GM18505 (cell line): Measurements from ENCODE around the gene ERMN.

Experiments used
- ATAC-seq: cut with Tn5 transposase; IDR thresholded peaks from one replicate; pipeline ENCODE4 v1.9.1; 2021; ENCODE audit not compliant: unreplicated experiment
- POLR2A ChIP-seq: IDR thresholded peaks from 4 replicates; pipeline ENCODE4 v1.6.1; 2011; ENCODE audit warnings: borderline replicate concordance; ENCODE audit not compliant: insufficient read depth, insufficient read length; ENCODE audit errors: extremely low read depth

ERMN gene

DNA sequence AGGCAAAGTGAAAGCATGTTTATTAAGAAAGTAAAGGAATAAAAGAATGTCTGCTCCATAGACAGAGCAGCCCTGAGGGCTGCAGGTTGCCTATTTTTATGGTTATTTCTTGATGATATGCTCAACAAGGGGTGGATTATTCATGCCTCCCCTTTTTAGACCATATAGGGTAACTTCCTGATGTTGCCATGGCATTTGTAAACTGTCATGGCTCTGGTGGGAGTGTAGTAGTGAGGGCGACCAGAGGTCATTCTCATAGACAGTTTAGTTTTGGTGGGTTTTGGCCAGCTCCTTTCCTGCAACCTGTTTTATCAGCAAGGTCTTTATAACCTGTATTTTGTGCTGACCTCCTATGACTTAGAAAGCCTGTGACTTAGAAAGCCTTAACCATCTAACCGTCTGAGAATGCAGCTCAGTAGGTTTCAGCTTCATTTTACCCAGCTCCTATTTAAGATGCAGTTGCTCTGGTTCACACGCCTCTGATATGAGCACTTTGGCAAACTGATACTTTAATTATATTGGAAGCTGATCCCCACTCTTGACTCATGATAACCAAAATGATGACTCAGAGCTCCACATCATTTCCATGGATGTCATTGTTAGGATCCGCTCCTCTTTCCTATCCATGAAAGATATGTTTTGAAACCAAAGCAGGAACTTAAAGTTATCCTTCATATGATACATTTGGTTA is 14.5 kb upstream of the ERMN start:
- ATAC-seq, result no peak
- TF ChIP-seq POLR2A, result no peak

DNA sequence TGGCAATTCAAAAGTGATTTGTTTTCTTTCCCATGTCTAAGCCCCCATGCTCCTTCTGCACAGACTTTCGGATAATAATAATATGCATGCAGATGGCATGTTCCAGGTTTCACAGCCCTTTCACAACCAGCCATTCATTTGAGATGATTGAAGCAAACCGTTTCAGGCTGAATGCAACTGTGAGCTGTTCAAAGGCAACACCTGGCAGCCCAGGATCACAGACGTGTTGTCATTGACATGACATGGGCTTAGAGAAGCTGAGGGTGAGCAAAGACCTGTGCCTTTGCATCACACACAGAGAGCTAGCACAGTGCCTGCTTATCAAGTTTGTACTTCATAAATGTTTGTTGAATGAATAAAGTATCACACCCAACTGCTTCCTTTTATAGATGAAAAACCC is 12.4 kb upstream of the ERMN start:
- ATAC-seq, result no peak
- no peak for TF ChIP-seq POLR2A

DNA sequence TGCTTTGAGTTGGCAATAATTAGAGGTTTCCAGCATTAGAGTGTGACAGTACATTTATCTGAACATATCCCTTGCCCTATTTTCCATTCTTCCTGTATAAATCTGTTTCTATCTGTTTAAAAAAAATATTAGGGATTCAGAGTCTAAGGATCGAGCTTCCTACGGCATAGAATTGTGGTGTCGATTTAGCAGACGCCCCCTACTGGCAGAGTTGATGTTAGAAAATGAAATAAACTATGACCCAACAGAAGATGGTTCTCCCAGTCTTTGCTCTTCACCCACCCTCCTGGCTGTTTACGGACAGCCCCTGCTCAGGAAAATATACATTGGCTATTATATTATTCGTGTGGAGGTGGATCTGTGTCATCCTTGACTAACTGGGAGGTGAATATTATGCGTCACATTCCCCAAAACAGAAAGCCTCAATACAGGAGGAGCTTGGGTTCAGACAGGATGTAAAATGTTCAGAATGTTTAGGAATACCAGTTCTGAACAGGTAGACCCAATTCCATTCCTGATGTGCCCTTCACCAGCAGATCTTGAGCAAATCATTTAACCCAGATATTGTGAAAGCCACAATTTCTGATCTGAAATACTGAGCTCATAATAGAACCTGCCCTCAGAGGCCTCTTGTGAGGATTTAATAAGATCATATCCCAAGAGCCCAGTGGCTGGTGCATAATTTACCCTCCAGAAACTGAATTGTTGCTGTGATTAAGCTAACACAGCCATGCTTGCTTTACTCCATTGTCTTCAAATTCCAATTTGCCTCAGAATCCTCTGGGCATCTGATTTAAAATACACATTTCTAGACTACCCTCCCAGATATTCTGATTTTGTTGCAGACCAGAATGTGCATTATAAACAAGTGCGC is 10.8 kb upstream of the ERMN start:
- no peak for ATAC-seq
- no peak for TF ChIP-seq POLR2A

DNA sequence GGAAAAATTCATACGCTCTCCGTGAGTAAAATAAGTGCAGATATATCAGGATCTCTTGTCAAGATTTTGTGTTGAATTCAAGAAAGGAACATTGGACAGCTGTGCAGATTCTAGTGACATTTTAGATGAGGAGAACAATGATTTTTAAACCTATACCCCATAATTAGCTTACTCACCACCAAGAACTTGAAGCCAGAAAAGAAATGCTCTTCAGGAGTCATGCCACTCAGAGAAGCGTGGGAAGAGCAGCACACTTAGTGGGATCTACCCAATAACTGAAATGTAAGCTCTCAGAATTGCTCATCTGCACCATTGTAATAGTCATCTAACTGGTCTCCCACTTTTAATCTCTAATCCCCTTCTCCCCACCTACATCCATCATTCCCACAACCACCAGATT is 9.2 kb upstream of the ERMN start:
- ATAC-seq, result no peak
- TF ChIP-seq POLR2A, result no peak

DNA sequence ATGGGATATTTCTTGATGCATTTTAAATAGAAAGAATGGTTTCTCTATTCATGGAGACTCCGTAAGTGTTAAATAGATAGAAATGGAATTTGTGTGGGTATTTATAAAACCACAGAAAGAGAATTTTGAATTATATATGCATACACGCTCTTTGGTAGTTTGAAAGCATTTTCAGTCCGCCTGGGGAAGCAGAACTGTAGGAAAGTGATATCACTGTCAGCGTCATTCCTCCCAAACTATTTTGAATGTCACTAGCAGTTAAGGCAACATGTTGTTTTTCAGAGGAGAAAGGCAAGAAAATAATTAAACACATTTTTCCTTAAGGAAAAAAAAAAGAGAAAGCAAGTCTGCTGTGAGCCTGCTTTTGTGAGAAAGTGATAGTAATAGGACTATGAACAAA is 8.7 kb upstream of the ERMN start:
- ATAC-seq, result no peak

DNA sequence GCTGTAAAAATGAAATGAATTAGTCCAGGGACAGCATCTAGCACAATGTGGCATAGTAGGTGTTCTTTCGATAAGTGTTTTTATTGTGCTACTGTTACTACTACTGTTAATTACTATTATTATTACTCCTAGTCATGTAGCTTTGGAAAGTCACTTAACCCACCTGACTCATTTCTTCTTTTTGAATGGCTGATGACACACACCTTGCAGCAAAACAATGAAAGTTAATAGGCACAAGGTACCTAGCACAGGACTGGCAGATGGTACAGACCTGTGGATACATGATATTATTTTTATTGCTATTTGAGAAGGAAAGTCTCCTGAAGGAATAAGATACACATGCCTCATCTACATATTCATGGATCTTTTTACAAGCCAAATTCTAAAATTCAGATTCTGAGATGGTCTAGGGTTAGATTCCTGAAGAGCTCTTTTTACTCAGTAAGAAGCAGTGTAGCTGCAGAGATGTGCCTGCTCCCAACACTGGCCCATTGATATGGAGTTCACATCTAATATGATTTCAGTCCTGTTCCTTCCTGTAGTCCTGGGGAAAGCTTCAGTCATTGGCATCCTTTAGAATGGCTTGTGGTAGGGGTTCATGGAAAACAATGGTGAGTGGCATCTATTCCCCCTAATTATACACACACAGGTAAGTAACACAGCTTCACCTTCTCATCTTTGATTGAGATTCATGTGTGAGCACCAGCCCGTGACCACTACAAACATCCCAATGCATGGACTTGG is 7.9 kb upstream of the ERMN start:
- TF ChIP-seq POLR2A, result no peak
- ATAC-seq, result no peak

More for the DNA sequence above, 8.7 kb upstream of the ERMN start:
- TF ChIP-seq POLR2A, result no peak

DNA sequence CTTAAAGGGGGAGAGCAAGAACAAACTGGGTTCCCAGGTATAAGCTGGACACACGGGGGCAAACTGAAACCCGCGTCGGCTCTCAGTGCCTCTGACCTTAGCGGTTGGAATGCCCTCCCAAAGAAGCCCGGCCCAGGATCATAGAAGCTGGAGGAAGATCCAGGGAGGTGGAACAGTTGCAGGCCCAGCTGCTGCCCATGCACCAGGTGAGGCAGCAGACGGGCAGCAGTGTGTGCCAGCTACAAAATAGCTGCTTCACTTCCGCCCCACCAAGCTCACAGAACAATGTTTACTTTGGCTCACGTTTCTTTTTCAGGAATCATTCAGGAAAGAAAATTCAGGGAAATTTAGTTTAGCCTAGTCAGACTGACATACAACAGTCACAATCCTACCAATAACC is 3.9 kb upstream of the ERMN start:
- no peak for TF ChIP-seq POLR2A
- ATAC-seq, result no peak

DNA sequence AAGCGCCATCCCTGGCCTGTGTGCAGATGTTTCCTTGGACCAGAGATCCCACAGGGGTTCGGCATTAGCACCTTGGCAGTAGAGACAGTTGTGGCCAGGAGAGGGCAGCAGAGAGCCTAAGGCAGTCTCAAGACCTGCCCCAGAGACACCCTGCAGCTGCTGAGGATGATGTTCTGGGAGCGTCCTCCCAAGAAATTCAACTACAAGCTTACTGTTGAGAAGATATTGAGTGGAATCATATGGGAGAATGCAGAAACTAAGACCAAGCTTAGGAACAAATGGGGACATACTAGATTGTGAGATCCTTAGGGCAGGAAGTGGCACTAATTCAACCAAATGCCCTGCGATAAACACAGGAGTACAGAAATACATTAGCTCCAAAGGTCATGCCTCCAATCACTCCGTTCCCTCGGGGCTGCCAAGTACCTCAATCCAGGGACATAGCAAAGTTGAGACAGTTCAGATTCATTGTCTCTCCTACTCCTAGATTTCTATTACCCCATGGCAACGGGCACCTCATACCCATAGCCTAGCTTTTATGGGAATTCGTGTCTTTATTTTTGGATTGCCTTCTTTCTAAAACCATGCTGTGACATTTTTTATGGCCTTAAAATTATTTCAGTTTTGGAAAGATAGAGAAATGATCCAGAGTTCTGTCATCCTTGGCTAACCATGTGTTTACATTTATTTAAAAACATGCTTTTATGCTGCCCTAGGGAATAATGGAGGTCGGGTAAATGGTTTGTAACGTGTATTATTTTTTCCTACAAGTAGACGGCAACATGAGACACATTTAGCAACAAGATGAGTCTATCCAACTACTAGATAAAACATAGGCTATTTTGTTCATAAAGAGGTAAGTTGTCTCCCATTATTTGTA is 2.2 kb upstream of the ERMN start:
- ATAC-seq, result peak; percentile 99
- no peak for TF ChIP-seq POLR2A

DNA sequence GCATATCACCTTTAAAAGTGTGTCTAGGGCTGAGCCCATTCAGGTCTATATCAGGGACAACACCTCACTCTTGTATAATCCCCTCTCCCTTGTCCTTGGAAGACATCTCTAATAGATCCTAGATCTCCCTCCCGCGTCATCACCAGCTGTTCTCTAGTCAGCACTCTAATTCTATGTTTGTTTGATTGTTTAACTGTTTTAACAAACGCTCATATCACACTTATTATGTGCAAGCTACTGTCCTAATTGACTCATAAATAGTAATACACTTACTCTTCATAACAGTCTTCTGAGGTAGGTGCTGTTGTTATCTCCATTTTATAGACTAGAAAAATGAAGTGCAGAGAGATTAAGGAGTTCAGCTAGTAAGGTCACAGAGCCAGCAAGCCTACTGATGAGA is 1.6 kb upstream of the ERMN start:
- no peak for TF ChIP-seq POLR2A
- peak; percentile 31 for ATAC-seq

DNA sequence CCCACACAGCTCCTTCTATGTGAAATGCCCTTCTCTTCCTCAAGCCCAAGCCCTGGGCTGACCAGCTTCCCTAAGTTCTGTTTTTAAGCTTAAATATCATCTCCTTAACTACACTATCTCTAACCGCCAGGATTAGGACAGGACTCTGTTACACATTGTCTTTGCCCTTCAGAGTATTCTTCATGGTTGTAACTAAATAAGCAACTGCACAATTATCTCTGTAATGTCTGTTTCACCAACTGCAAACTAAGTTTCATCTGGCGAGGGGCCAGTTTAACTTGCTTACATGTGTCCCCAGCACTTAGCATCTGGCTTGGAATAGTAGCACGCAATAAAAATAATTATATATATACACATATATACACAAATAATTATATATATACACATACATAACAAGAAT is 1.1 kb upstream of the ERMN start:
- ATAC-seq, result no peak
- no peak for TF ChIP-seq POLR2A

DNA sequence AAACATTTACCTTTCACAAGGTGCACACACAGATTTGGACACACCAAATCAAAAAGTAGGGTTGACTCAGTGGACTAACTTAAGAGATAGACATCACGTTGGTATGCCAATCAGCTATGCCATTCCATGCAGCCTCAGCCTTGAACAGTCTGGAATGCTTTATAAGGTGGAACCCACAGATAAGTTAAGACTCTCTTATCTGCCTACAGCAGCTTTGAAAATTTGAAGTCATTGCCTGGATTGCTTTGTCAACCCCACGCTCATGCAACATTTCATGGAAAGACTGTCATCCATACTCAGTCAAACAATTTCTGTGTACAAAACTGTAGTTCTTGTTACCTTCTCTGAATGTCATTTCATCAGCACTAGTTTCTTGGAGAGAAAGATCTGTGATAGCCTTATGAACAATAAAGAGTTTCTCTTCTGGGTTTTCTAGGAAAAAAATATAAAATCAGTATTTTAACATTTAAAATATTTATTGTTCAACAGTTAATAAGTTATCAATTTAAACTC is 1.2 kb downstream of the ERMN start:
- ATAC-seq, result no peak
- no peak for TF ChIP-seq POLR2A

DNA sequence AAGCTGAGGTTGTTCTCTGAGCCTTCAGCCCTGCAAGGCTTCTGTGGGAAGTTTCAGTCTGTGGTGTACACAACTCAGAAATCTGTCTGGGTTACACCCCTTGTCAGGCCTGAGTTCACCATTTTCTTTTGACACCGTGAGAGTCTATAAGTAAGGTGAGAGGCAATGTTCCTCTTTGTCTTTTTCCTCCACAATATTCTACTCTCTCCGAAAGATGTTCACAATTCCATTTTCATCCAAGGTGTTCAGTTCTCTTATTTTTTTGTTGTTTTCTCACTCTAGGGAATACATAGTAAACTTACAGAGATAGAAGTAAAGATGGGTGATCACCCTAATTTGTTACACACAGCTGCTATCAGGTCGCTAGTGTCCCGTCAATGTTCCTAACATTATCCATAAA is 3.2 kb downstream of the ERMN start:
- TF ChIP-seq POLR2A, result no peak
- ATAC-seq, result no peak

DNA sequence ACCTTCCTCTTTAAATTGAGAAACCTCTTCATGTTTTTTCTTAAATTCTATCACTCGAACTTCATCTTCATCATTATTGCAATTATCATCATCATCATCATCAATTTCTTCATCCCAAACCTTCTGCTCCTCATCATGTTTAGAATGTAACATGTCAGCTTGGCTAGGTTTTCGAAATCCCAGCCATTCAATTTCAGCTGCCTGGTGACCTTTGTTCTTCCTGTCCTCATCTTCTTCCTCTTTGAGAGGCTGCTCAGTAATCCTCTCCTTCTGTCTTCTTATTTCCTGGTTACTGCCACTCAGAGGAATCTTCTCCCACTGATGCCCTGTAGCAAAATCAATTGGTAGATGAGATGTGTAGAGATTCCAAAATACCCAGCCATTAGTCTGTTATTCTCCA is 4.2 kb downstream of the ERMN start:
- no peak for ATAC-seq
- TF ChIP-seq POLR2A, result no peak

DNA sequence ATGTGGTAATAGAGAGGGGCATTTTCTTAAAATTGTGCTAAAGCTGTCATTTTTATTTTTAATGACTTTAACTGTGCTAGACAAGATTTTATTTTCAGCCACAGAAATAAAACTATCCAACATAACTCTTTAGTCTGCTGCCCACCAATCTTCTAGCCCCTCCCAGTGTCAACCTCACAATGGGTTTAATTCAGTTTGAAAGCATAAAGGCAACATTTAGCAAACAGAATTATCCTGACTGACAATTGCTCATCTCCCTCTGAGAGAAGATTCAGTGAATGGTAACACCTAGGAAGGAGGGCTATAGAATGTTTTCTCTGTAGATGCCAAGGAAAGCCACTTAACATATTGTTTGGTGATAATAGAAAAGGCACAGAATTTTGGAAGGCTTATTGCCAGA is 5.2 kb downstream of the ERMN start:
- no peak for ATAC-seq
- no peak for TF ChIP-seq POLR2A
